Astrocyte (in vitro differentiated cells and primary cell): ENCODE measurements around the gene THSD7B.

ENCODE experiments used
- CTCF ChIP-seq: IDR thresholded peaks from 2 replicates; pipeline ENCODE4 v1.5.1; 2011; ENCODE audit warnings: low read depth, mild to moderate bottlenecking, inconsistent platforms, low read length, moderate library complexity; ENCODE audit not compliant: insufficient read depth
- EZH2 ChIP-seq: IDR thresholded peaks from 2 replicates; pipeline ENCODE4 v1.6.1; 2012; ENCODE audit warnings: mild to moderate bottlenecking, low read length, inconsistent platforms; ENCODE audit not compliant: insufficient read depth

- no peak for TF ChIP-seq EZH2
- TF ChIP-seq CTCF: no peak
These were observed 805.1 kb downstream of the THSD7B start for GRCh38 chr2:137570484-137570883.
